CD1c-positive myeloid dendritic cell (primary cell): ENCODE measurements around the gene ZMIZ2.
"Not testable (repeated sequence)": the region's sequence is repeated elsewhere in the genome, so short reads cannot be mapped to it uniquely, and the experiment has no call there.

ENCODE experiments used
- DNase-seq: peaks from one replicate; pipeline ENCODE4 v3.0.0-alpha.2; 2016; ENCODE audit errors: extremely low spot score

The ZMIZ2 gene

GRCh38 chr7:44748045-44748947 lies at the start of gene ZMIZ2:
Gene ZMIZ2 (plus strand): TSS chr7:44748847. CDS start chr7:44756250, 7,403 bp downstream.
- peak; percentile 93 for DNase-seq

- not testable (repeated sequence) for DNase-seq
These were observed 49.0 kb upstream of the ZMIZ2 start for GRCh38 chr7:44699598-44699997.

DNA sequence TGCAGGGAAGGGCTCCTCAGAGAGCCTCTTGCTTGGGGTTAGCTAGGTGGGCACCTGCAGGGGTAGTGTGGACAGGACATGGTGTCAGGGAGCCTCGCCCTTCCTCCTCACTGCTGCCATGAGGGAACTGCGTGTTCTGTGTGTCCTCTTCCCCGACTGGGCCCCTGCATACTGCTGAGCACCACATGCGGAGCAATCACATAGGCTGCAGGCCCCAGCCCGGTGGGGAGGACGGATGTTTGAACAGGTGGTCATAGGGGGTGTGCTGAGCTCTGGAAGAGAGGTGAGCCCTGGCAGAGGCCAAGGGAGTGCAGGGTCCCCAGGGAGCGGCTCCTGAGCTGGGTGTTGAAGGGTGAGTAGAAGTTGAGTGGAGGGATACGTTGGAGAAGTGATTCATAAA lies 48.3 kb upstream of the ZMIZ2 start:
- DNase-seq, result no peak

DNA sequence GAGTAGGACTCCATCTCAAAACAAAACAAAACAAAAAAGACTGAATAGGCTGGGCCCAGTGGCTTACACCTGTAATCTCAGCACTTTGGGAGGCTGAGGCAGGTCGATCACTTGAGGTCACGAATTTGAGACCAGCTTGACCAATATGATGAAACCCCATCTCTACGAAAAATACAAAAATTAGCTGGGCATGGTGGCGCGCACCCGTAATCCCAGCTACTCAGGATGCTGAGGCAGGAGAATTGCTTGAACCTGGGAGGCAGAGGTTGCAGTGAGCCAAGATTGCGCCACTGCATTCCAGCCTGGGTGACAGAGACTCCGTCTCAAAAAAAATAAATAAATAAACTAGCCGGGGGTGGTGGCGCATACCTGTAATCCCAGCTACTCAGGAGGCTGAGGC lies 45.3 kb upstream of the ZMIZ2 start:
- not testable (repeated sequence) for DNase-seq

GRCh38 chr7:44703921-44704320 lies 44.7 kb upstream of the ZMIZ2 start:
- no peak for DNase-seq

DNA sequence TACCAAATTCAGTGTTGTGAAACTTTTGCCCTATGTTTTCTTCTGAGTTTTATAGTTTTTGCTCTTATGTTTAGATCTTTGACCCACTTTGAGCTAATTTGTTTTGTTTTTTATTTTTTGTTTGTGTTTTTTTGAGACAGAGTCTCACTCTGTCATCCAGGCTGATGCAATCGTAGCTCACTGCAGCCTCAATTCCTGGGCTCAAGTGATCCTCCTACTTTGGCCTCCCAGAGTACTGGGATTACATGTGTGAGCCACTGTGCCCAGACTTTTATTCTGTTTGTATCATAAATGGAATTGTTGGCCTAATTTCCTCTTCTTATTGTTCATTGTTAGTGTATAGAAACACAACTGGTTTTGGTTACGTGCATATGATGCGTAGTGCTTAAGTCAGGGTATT lies 43.2 kb upstream of the ZMIZ2 start:
- no peak for DNase-seq

- no peak for DNase-seq
These were observed 41.7 kb upstream of the ZMIZ2 start for GRCh38 chr7:44706788-44707557.

GRCh38 chr7:44707558-44708230 lies 41.0 kb upstream of the ZMIZ2 start:
- DNase-seq, result no peak

DNA sequence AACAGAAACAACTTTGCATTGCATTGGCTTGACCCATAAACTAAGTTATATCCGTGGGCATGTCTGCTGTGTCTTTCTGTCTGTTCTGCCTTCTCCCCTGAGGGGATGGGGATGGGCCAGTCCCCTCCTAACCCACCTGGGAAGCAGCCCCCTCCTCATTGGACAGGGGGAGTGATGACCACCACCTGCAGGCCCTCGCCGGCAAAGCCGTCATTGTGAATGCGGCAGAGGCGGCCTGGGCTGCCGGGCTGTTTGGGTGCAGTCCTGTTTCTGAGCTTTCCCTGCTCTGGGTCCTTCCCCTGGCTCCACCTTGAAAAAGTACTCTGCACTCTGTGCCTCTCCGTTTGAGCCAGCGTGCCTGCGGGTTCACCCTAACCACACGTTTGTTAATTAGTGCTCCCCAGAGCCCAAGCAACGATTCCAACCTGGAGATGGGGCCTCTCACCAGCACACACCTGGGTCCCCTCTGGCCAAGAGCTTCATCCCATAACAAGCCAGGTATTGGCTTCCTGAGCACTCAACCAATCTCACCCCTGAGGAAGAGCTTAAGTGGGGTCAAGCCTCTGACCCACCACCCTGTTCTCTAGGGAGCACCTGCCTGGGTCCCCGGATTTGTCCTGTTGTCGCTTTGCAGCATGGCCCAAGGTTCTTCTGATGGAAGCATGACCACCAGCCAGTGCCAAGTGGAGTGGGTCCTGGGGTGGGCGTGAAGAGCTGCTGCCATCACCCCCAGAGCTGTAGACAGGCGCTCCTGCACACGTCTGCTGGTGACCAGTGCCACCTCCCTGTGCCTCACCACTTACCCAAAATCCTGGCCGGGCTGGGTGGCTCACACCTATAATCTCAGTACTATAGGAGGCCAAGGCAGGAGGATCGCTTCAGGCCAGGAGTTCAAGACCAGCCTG lies 39.4 kb upstream of the ZMIZ2 start:
- no peak for DNase-seq

DNA sequence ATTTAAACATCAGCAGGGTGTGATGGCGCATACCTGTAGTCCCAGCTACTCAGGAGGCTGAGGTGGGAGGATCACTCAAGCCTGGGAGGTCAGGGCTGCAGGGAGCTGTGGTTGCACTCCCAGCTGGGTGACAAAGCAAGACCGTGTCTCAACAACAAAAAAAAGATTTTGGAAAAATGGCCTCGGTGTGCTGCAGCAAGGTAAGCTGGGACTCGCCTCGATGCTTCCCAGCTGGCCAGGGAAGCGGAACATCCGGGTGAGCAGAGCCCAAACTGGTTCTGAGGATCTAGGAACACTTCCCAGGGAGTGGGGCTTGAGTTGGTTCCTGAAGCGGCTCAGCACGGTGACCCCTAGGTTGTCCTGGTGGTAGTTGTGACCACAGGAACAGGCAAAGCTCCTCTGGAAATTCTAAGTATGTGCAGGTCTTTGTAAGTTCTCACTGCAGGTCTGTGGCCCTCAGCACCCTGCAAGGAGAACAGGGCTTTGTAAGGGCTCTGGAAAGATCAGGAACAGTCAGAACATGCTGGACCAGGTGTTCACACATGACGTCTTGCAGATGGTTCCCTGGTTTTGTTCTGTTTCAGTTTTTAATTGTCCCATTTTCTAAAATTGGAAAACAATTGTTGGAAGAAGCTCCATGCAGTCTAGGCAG lies 38.6 kb upstream of the ZMIZ2 start:
- DNase-seq, result no peak

- DNase-seq, result no peak
These were observed 37.1 kb upstream of the ZMIZ2 start for GRCh38 chr7:44711528-44711927.

DNA sequence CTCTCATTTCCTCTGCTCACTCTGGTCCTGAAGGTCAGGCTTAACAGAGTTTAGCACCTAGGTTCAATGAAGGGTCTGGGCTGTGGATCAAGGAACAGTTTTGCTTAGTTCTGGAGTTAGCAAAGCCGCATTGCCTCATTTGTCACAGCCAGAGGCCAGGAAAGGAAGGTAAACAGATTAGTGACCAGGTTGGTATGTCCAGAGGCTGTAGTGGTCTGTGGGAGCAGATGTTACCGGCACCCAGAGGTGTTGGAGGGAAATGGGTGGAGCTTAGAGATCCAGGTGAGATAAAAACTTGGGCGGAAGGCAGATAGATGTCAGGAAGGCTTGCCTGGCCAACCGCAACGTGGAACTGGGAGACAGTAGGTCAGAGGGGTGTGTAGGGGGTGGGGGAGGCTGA lies 36.6 kb upstream of the ZMIZ2 start:
- DNase-seq, result no peak

DNA sequence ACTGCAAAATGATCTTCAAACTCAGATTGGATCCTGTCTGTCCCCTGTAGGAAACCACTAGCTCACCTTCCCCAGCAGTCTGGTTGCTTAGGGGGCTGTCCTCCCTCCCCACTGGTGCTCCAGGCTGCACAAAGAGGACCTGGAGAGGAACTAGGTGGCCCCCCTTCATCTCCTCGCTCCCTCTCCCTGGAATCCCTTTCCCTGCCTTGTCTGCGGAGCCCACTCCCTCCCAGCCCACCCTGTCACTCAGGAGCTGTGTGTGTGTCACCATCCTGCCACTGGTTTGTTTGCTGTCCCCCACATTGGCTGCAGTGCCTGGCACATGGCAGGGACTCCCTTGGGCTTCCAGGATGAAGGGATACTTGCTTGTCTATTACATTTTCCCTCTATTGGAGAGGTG lies 35.5 kb upstream of the ZMIZ2 start:
- DNase-seq, result no peak

GRCh38 chr7:44713680-44714335 lies 34.8 kb upstream of the ZMIZ2 start:
- DNase-seq, result no peak

DNA sequence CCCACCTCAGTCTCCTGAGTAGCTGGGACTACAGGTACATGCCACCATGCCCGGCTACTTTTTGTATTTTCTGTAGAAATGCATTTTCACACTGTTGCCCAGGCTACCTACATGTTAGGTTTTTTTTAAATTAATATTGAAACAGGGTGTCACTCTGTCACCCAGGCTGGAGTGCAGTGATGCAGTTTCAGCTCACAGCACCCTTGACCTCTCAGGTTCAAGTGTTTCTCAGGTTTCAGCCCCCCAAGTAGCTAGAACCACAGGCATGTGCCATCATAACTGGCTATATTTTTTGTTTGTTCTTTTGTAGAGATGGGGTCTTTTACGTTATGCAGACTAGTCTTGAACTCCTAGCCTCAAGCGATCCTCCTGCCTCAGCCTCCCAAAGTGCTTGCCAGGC lies 32.4 kb upstream of the ZMIZ2 start:
- no peak for DNase-seq

GRCh38 chr7:44720301-44720700 lies 28.3 kb upstream of the ZMIZ2 start:
- no peak for DNase-seq

- DNase-seq, result no peak
These were observed 24.4 kb upstream of the ZMIZ2 start for GRCh38 chr7:44724276-44724675.

GRCh38 chr7:44726250-44726649 lies 22.4 kb upstream of the ZMIZ2 start:
- DNase-seq, result not testable (repeated sequence)

DNA sequence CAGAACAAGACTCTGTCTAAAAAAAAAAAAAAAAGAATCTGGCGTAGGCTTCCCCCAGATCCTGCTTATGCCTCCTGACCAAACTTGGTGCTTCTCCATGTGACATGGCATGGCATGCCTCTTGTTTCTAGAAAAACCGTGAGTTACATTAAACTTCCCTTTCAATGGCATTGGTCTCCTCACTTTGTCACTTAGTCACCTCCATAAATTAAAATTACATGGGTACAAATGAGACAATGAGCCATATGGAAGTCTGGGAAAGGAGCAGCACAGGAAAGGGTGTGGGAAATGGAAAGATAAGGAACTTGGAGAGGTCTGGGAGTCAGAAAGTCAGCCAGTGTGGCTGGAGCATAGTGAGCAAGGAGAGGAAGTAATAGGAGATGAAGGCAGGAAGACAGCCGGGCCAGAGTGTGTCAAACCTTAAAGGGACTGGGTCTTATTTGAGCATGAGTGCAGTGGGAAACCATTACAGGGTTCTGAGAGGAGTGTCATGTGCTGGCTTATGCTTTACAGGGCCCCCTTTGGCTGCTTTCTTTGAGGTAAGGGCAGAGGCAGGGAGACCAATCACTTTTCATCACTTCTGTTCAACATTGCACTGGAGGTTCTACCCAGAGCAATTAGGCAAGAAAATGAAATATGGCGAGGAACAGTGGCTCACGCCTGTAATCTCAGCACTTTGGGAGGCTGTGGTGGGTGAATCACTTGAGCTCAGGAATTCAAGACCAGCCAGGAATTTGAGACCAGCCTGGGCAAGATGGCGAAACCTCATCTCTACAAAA lies 21.3 kb upstream of the ZMIZ2 start:
- peak; percentile 50 for DNase-seq

DNA sequence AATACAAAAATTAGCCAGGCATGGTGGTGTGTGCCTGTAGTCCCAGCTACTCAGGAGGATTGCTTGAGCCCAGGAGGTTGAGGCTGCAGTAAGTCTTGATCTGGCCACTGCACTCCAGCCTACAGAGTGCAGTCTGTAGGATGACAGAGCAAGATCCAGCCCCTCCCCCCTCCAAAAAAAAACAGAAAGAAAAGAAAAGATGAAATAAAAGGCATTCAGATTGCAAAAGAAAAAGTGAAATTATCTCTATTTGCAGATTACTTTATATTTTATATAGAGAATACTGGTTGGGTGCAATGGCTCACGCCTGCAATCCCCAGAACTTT lies 20.7 kb upstream of the ZMIZ2 start:
- DNase-seq, result no peak
